ENCODE measurements around the gene MEFV.

Gene MEFV

DNA sequence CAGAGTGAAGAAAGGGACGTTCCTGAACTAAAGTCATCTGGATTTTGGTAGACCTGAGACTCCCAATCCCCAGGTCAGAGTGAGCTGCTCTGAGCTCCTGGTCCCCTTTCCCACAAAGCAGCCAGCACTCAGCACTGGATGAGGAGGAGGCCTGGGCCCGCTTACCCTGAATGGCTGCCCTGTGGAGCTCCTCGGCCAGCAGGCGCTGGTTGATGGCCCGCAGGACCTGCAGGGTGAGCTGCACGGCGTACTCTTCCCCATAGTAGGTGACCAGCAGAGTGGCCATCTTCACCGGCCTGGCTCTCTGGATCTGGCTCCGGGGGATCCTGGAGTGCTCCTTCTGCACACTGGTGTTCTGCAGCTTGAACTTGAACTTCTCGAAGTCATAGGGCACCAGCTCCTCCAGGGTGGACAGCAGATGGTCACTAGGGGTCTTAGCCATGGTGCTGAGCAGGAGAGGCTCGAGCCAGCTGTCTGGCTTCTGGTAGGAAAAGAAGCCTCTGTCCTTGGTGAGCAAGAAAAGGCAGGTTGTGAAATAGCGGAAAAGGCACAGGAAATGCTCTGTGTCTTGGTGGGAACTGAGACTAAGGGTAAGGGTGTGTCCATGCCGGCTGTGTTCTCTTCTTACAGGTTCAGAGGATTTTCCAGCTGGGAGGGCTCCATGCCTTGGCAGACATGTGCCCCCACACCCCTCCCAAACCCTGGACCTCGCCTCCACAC is at the start of gene MEFV:
TSS of gene MEFV (minus strand) at position 488 of the 720 bp plus-strand sequence. CDS start at position 442, 46 bp downstream.
- no peak within 1 kb of the TSS for H3K9ac ChIP-seq (ENCODE audit: low read length)
- no peaks in the 10 kb centered on the region for H4K20me1 ChIP-seq (ENCODE audit: insufficient read depth, low read length)
- H3K27me3 ChIP-seq (ENCODE audit: low read depth, low read length), result no peaks in the 10 kb centered on the region
- H3K4me3 ChIP-seq (ENCODE audit: low read length), result no peak within 1 kb of the TSS
- H3K4me2 ChIP-seq (ENCODE audit: low read length), result no peak within 1 kb of the TSS
- no peak within 1 kb of the TSS for H3K27ac ChIP-seq (ENCODE audit: low read length)
- no peaks in the 10 kb centered on the region for H3K36me3 ChIP-seq (replicated peaks; ENCODE audit: low read depth, low read length)
- no peak within 1 kb of the TSS for H2AFZ ChIP-seq (ENCODE audit: low read depth, low read length)
- no peaks in the 10 kb centered on the region for H3K4me1 ChIP-seq (ENCODE audit: low read length)
- no peaks in the 10 kb centered on the region for H3K9me3 ChIP-seq (ENCODE audit: insufficient read depth, low read length)
- H3K79me2 ChIP-seq (ENCODE audit: low read length), result no peaks in the 10 kb centered on the region
- TF ChIP-seq, protein P1, sequence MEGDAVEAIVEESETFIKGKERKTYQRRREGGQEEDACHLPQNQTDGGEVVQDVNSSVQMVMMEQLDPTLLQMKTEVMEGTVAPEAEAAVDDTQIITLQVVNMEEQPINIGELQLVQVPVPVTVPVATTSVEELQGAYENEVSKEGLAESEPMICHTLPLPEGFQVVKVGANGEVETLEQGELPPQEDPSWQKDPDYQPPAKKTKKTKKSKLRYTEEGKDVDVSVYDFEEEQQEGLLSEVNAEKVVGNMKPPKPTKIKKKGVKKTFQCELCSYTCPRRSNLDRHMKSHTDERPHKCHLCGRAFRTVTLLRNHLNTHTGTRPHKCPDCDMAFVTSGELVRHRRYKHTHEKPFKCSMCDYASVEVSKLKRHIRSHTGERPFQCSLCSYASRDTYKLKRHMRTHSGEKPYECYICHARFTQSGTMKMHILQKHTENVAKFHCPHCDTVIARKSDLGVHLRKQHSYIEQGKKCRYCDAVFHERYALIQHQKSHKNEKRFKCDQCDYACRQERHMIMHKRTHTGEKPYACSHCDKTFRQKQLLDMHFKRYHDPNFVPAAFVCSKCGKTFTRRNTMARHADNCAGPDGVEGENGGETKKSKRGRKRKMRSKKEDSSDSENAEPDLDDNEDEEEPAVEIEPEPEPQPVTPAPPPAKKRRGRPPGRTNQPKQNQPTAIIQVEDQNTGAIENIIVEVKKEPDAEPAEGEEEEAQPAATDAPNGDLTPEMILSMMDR (IDR thresholded peaks at IDR 0.05; ENCODE audit: low read depth, low read length), result no peak
- TF ChIP-seq EZH2phosphoT487 (IDR thresholded peaks at IDR 0.05; ENCODE audit: low read depth), result no peak

DNA sequence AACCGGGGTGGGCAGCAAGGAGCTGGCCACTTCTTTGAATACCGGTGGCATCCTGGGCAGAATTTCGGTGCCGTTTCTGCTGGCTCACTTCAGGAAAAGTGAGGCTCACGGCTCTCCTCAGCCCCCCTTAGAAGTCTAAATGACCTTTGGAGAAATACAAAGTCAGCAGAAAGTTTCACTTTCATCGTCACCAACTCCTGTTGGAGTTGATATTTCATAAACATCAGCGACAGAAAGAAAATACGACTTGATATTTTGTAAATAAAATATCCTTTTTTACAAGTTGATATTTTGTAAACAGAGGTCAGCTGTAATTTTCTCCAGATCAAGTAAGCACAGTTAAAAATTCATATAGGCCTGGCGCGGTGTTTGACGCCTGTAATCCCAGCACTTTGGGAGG is 49.6 kb upstream of the MEFV start:
- Histone ChIP-seq H4K20me1 (ENCODE audit: insufficient read depth, low read length) (no peaks in the 10 kb centered on the region), H3K4me1 (ENCODE audit: low read length) (no peaks in the 10 kb centered on the region; the same call in 1 of the 2 replicates), H3K79me2 (ENCODE audit: low read length) (peaks cover 4% of the 10 kb centered on the region; the same call in 1 of the 2 replicates), H3K27ac (ENCODE audit: low read length) (no peak overlapping the region), H2AFZ (ENCODE audit: low read depth, low read length) (no peak overlapping the region), H3K4me3 (ENCODE audit: low read length) (peak overlapping the region; percentile 81), H3K36me3 (replicated peaks; ENCODE audit: low read depth, low read length) (peaks cover 23% of the 10 kb centered on the region), H3K9ac (ENCODE audit: low read length) (peak overlapping the region; percentile 54; the same call in 1 of the 2 replicates), H3K27me3 (ENCODE audit: low read depth, low read length) (no peaks in the 10 kb centered on the region), H3K9me3 (ENCODE audit: insufficient read depth, low read length) (0 out of 2 replicates have a peak, but pooled peaks cover 12% of the 10 kb centered on the region), H3K4me2 (ENCODE audit: low read length) (peak overlapping the region; percentile 71)
- TF ChIP-seq, protein P1 (IDR thresholded peaks at IDR 0.05; ENCODE audit: low read depth, low read length), result no peak
- no peak for TF ChIP-seq EZH2phosphoT487 (IDR thresholded peaks at IDR 0.05; ENCODE audit: low read depth)

DNA sequence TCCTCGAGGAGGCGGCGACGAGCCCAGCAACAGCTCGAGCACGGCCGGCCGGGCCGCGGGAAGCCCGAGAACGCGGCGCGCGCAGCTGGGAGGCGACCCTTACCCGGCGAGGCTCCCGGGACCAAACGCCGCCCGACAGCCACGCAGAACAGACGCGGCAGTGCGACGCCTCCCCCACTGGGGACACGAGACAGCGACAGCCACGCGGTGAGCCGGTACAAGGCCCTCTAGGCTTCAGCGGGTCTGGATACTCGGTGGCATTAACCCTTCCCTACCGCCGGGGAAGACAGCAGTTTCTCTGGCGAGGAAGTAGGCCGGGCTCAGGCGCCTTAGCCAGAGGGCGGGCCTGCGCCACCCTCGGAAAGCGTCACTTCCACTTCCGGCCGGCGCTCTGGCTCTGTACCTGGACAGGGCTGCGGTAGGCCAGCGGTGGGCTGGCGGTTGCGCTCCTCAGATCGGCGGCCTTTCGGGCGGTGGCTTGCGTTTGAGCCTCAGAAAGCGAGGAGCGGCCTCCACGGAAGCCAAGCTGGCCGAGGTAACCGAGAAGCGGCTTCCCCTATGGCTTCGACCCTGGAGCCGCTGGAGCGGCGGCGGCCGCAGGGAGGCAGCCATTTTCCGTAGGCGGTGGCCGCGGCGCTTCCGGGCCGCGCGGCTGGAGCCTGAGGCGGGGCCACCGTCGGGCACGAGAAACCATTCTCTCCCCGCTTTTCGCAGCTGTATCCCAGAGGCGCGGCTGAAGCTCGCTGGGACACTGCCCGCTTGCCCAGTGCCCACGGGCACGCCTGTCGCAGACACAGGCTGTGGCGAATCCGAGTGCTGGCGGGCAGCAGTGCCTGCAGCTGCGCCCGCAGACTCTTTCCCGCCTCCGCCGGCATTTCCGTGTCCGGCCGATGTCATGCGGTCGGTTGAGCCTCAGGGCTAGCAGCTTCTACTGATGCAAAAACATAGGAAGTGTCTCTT is 49.0 kb upstream of the MEFV start, which contains the start of the genes TIGD7 and ZNF75A:
TSS of gene TIGD7 (minus strand) at position 322 of the 960 bp plus-strand sequence. CDS start 4,816 bp downstream, outside the sequence.
TSS of gene ZNF75A (plus strand) at position 389 of the 960 bp plus-strand sequence. CDS start 2,932 bp downstream, outside the sequence.
- H4K20me1 ChIP-seq (ENCODE audit: insufficient read depth, low read length), result no peaks in the 10 kb centered on the region
- no peaks in the 10 kb centered on the region for H3K27me3 ChIP-seq (ENCODE audit: low read depth, low read length)
- 0 out of 2 replicates have a peak, but pooled peaks cover 12% of the 10 kb centered on the region for H3K9me3 ChIP-seq (ENCODE audit: insufficient read depth, low read length)
- H2AFZ ChIP-seq (ENCODE audit: low read depth, low read length), result peak within 1 kb of the TSS; percentile 64
- peak within 1 kb of the TSS; percentile 54; the same call in 1 of the 2 replicates for H3K9ac ChIP-seq (ENCODE audit: low read length)
- peaks cover 4% of the 10 kb centered on the region; the same call in 1 of the 2 replicates for H3K79me2 ChIP-seq (ENCODE audit: low read length)
- peak within 1 kb of the TSS; percentile 71 for H3K4me2 ChIP-seq (ENCODE audit: low read length)
- H3K4me3 ChIP-seq (ENCODE audit: low read length), result peak within 1 kb of the TSS; percentile 81
- H3K4me1 ChIP-seq (ENCODE audit: low read length), result no peaks in the 10 kb centered on the region; the same call in 1 of the 2 replicates
- peak within 1 kb of the TSS; percentile 18; the same call in 1 of the 2 replicates for H3K27ac ChIP-seq (ENCODE audit: low read length)
- TF ChIP-seq EZH2phosphoT487 (IDR thresholded peaks at IDR 0.05; ENCODE audit: low read depth), result no peak
- H3K36me3 ChIP-seq (replicated peaks; ENCODE audit: low read depth, low read length), result peaks cover 27% of the 10 kb centered on the region

GRCh38 chr16:3304370-3304769 is 47.9 kb upstream of the MEFV start:
- TF ChIP-seq EZH2phosphoT487 (IDR thresholded peaks at IDR 0.05; ENCODE audit: low read depth), result no peak
- TF ChIP-seq, protein P1 (IDR thresholded peaks at IDR 0.05; ENCODE audit: low read depth, low read length), result no peak
- 0 out of 2 replicates have a peak, but pooled peaks cover 12% of the 10 kb centered on the region for H3K9me3 ChIP-seq (ENCODE audit: insufficient read depth, low read length)
- no peaks in the 10 kb centered on the region for H4K20me1 ChIP-seq (ENCODE audit: insufficient read depth, low read length)
- H3K9ac ChIP-seq (ENCODE audit: low read length), result no peak overlapping the region
- no peak overlapping the region for H3K4me3 ChIP-seq (ENCODE audit: low read length)
- no peak overlapping the region for H2AFZ ChIP-seq (ENCODE audit: low read depth, low read length)
- no peak overlapping the region for H3K4me2 ChIP-seq (ENCODE audit: low read length)
- no peaks in the 10 kb centered on the region for H3K27me3 ChIP-seq (ENCODE audit: low read depth, low read length)
- H3K4me1 ChIP-seq (ENCODE audit: low read length), result no peaks in the 10 kb centered on the region; the same call in 1 of the 2 replicates
- peaks cover 4% of the 10 kb centered on the region; the same call in 1 of the 2 replicates for H3K79me2 ChIP-seq (ENCODE audit: low read length)
- H3K36me3 ChIP-seq (replicated peaks; ENCODE audit: low read depth, low read length), result peaks cover 37% of the 10 kb centered on the region
- H3K27ac ChIP-seq (ENCODE audit: low read length), result no peak overlapping the region
